ENCODE results near the gene AQP9.

DNA sequence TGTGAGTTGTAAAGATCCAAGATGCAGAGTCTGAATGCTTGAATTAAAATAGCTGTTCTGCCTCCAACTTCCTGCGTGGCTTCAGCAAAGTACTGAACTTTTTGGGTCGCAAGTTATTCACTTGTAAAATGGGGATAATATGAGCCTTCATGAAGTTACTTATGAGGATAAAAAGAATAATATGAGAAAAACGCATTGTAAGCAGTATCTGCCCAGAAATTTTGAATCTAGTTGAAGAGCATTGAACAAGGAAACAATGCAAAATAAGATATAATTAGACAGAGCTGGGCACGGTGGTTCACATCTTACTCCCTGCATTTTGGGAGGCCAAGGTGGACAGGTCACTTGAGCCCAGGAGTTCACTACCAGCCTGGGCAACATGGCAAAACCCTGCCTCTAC lies 37.8 kb downstream of the AQP9 start:
- TF ChIP-seq SIN3A (IDR thresholded peaks at IDR 0.05; ENCODE audit: borderline replicate concordance, insufficient read depth, low read length) (no peak), TAF1 (IDR thresholded peaks at IDR 0.05; ENCODE audit: borderline replicate concordance, insufficient read depth, low read length) (no peak)

All from PFSK-1 (cell line).